NOMO-1 treated with DMSO at 0.1 percent for 48 hours (cell line): ENCODE measurements around the gene STOML1.

ENCODE experiments used
- DNase-seq: peaks from one replicate; lab custom pipeline; 2025; ENCODE audit not compliant: unreplicated experiment; lab: John Stamatoyannopoulos, UW

The STOML1 gene

GRCh38 chr15:73932381-73933191 lies 59.5 kb downstream of the STOML1 start:
- no peak for DNase-seq

GRCh38 chr15:73931441-73931840 lies 60.7 kb downstream of the STOML1 start:
- DNase-seq: no peak

- DNase-seq: no peak
Observed at GRCh38 chr15:73930790-73931281, 61.3 kb downstream of the STOML1 start.

GRCh38 chr15:73930371-73930770 lies 61.7 kb downstream of the STOML1 start:
- no peak for DNase-seq

- no peak for DNase-seq
Observed at GRCh38 chr15:73928971-73929627, 63.0 kb downstream of the STOML1 start.
